GM18519 (cell line): ENCODE measurements around the gene DCP2.
A peak's percentile ranks its signal among the peaks of the same experiment; 100 is the strongest.

Experiments used
- ATAC-seq: cut with Tn5 transposase; IDR thresholded peaks from one replicate; pipeline ENCODE4 v1.9.1; 2021; ENCODE audit warnings: mild to moderate bottlenecking, moderate library complexity; ENCODE audit not compliant: unreplicated experiment, low FRiP score

DCP2 gene

DNA sequence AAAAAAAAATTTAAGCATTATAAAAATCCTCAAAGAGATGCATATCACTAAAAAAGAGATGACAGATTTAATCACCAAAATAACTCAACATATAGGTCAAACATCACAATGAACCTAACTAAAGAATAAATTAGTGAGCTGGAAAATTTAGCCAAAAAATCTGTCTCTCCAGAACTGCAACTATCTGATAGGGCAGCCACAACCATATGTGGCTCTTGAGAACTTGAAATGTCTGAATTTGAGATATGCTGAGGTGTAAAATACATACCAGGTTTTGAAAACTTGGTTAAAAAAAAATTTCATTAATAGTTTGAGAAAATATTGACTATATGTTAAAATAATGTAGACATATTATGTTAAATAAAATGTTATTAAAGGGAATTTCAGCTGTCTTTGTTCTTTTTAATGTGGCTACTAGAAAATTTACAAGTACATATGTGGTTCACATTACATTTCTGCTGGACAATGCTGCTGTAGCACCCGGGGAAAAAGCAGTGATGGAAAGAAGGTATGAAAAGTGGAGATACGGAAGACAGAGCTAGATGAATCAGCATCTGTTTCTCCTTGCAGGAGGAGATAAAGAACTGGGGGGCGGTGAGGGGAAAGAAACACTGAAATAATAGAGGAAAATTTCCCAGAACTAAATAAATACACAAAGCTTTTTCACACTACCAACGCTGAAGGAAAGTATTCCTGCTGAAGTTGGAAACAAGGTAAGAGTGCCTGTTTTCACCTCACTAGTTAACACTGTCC is 66.1 kb downstream of the DCP2 start:
- no peak for ATAC-seq

GRCh38 chr5:113043491-113043931 is 66.9 kb downstream of the DCP2 start:
- ATAC-seq, result no peak

- ATAC-seq, result no peak
Observed at GRCh38 chr5:113044776-113045465, 68.3 kb downstream of the DCP2 start.

DNA sequence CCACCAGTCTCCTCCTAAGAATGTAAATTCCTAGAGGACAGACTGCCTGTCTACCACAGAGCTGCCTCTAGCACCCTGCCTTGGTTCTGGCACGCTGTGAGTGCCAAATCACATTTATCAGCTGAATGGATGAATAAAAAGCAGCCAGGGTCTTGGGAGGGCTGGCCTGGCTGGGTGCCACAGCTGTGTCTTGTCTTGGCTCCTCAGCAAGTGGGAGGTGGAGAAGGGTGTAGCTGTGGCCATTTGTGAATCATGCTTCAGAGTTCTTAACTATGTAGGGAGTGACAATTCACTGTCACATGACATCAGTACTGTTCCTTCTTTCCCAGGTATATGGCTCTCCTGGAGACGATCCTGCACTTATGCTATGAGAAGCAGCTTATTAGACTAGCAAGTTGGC is 70.6 kb downstream of the DCP2 start:
- no peak for ATAC-seq

GRCh38 chr5:113047733-113048652 is 71.4 kb downstream of the DCP2 start:
- peak; percentile 82 for ATAC-seq

- no peak for ATAC-seq
Observed at GRCh38 chr5:113048931-113049330, 72.3 kb downstream of the DCP2 start.

- ATAC-seq, result no peak
Observed at GRCh38 chr5:113050721-113051382, 74.3 kb downstream of the DCP2 start.

DNA sequence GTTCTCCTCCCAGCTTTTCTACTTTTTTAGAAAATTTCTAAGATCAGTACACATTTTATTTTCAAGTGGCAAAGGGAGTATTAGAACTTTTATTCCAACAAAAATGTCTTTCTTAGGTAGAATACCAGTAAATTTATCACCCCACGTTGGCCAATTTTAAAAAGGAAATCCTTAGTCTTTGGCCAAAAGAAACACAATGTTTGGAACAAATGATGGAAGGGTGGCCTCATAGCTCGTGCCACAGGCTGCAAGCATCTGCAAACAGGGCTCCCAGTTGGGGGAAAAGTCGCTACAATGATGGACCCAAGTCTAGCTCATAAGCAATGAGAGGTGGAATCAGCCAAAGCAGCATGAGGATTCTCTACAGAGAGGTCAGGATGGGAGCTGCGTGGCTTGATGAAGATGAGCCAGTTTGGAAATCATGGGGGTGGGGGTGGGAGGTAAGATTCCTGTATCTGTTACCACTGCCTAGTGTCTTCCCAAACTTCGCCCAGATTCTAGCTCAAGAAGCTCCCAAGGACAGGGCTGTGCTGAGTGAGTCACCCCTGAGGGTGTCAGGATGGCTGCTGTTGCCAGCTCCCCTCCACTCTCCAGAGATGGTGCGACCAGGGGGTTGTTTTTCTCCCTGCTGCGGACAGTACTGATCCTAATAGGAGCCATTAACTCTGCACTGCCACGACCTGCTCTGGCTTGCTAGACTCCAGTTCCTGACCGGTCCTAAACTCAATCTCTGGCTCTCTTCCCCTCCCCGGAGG is 75.6 kb downstream of the DCP2 start:
- ATAC-seq, result no peak

GRCh38 chr5:113053511-113053995 is 77.0 kb downstream of the DCP2 start:
- no peak for ATAC-seq

- no peak for ATAC-seq
Observed at GRCh38 chr5:113054899-113055298, 78.3 kb downstream of the DCP2 start.

GRCh38 chr5:113056988-113057387 is 80.4 kb downstream of the DCP2 start:
- no peak for ATAC-seq

- no peak for ATAC-seq
Observed at GRCh38 chr5:113057557-113057984, 81.0 kb downstream of the DCP2 start.

DNA sequence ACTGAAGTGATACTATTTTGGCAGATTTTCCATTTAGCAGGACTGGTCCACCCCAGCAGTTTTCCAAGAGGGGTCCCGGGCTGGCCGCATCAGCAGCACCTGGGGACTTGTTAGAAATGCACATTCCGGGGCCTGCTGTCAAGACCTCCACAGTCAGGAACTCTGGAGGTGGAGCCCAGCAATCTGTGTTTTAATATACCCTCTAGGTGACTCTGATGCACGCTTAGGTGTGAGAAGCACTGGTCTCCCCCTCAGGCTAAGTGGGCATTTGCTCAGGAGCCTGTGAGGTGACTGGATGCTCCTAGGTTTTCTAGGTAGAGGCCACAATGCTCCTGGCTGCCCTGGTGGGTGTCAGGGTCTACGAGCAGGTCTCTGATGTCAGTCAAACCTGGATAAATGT is 81.7 kb downstream of the DCP2 start:
- no peak for ATAC-seq

GRCh38 chr5:113058706-113059226 is 82.2 kb downstream of the DCP2 start:
- no peak for ATAC-seq

DNA sequence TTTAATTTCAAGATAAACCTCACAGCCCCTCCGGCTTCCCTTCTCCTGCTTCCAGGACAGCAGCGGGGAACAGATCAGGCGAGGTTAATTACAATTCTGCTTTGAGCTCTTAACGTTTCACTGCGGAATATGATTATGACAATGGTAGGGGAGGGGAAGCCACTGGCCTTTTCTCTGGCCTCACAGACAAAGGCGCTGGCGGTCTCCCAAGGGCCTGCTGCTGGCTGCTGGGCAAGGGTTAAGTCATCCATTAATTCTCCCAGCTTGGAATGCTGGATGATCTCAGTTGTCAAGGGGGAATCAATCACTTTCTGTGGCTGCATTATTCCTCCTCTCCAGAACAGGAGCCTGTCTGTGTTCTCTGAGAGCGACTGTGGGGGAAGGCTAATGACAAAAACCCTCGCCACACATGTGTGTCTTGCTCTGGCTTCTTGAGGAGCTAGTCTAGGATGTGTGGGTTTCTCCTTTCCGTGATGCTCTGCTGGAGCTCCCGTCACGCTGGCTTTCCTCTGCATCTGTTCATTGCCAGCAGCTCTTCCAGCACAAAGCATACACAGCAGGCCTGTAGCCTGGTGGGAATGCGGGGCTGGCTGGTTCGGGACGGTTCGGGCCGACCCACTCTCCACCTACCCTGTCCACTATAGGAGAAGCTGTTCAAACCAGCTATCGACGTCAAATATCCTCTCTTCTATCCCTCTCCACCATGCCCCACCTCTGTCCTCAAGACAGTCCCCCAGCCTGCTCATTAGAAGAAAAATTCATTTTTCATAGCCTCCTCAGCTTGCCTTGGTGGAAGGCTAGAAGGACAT is 82.8 kb downstream of the DCP2 start:
- ATAC-seq, result no peak

- no peak for ATAC-seq
Observed at GRCh38 chr5:113060408-113061025, 83.9 kb downstream of the DCP2 start.

- no peak for ATAC-seq
Observed at GRCh38 chr5:113061846-113062780, 85.5 kb downstream of the DCP2 start.
